ENCODE results near the gene HDAC11. TPM values are rescaled to one million over a fixed set of nuclear protein-coding genes. Genes with fewer than 3 reads are reported as not detected.
A peak's percentile ranks its signal among the peaks of the same experiment; 100 is the strongest.

Gene HDAC11
- total and polyA plus RNA-seq, 4 donors, result 12.3 to 17.3 (median 15.0) TPM

DNA sequence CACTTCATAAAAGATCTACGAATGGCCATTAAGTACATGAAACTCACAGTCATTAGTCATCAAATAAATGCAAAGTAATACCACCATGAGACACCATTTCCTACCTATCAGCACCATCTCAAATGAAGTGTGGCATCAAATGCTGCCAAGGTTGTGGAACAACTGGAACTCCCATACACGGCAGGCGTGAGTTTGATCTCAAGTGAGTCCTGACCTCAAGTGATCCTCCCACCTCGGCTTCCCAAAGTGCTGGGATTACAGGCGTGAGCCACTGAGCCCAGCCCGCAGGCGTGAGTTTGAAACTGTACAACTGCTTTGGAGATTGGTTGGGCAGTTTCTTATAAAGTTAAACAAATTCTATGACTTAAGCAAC is 28.8 kb upstream of the HDAC11 start:
- H3K4me1 ChIP-seq (ENCODE audit: control insufficient read depth in 5 of 5, insufficient read depth in 5 of 5, low read length in 5 of 5), result peaks cover 0 to 3% (median 0%) of the 10 kb centered on the region in 5 donors
- H3K9ac ChIP-seq (ENCODE audit: insufficient read depth in 1 of 2, low read length in 2 of 2), result no peak overlapping the region
- no peaks in the 10 kb centered on the region for H3K36me3 ChIP-seq (ENCODE audit: control insufficient read depth in 4 of 4, insufficient read depth in 4 of 4, low read length in 4 of 4)
- no peaks in the 10 kb centered on the region for H3K9me3 ChIP-seq (ENCODE audit: control insufficient read depth in 4 of 4, insufficient read depth in 3 of 4, low read length in 3 of 4)
- 1 to 4% methylated on average over 7 of the region's 7 CpGs for WGBS, 2 donors
- H3K27ac ChIP-seq (ENCODE audit: low read depth in 1 of 2, low read length in 1 of 2), result peak overlapping the region; percentile 21 to 66
- TF ChIP-seq, protein P1, sequence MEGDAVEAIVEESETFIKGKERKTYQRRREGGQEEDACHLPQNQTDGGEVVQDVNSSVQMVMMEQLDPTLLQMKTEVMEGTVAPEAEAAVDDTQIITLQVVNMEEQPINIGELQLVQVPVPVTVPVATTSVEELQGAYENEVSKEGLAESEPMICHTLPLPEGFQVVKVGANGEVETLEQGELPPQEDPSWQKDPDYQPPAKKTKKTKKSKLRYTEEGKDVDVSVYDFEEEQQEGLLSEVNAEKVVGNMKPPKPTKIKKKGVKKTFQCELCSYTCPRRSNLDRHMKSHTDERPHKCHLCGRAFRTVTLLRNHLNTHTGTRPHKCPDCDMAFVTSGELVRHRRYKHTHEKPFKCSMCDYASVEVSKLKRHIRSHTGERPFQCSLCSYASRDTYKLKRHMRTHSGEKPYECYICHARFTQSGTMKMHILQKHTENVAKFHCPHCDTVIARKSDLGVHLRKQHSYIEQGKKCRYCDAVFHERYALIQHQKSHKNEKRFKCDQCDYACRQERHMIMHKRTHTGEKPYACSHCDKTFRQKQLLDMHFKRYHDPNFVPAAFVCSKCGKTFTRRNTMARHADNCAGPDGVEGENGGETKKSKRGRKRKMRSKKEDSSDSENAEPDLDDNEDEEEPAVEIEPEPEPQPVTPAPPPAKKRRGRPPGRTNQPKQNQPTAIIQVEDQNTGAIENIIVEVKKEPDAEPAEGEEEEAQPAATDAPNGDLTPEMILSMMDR (IDR thresholded peaks at IDR 0.05; ENCODE audit: control extremely low read depth, extremely low read depth), result no peak
- peak; percentile 15 for ATAC-seq (ENCODE audit: insufficient read depth, low FRiP score)
- peak in 1 of 3 donors; percentile 51 for DNase-seq
- peak overlapping the region; percentile 38 for H3K4me3 ChIP-seq
- H3K27me3 ChIP-seq (ENCODE audit: control insufficient read depth in 3 of 3, insufficient read depth in 3 of 3, low read length in 2 of 3), result no peaks in the 10 kb centered on the region

- Histone ChIP-seq H3K9ac (ENCODE audit: insufficient read depth in 1 of 2, low read length in 2 of 2) (no peak overlapping the region), H3K27ac (ENCODE audit: low read depth in 1 of 2, low read length in 1 of 2) (peak overlapping the region in 1 of 2 donors; percentile 92), H3K9me3 (ENCODE audit: control insufficient read depth in 4 of 4, insufficient read depth in 3 of 4, low read length in 3 of 4) (no peaks in the 10 kb centered on the region), H3K36me3 (ENCODE audit: control insufficient read depth in 4 of 4, insufficient read depth in 4 of 4, low read length in 4 of 4) (no peaks in the 10 kb centered on the region), H3K27me3 (ENCODE audit: control insufficient read depth in 3 of 3, insufficient read depth in 3 of 3, low read length in 2 of 3) (no peaks in the 10 kb centered on the region), H3K4me1 (ENCODE audit: control insufficient read depth in 5 of 5, insufficient read depth in 5 of 5, low read length in 5 of 5) (peaks cover 0 to 3% (median 0%) of the 10 kb centered on the region in 5 donors), H3K4me3 (no peak overlapping the region)
- TF ChIP-seq, protein P1 (IDR thresholded peaks at IDR 0.05; ENCODE audit: control extremely low read depth, extremely low read depth), result peak; percentile 47
- ATAC-seq (ENCODE audit: insufficient read depth, low FRiP score) (peak; percentile 23), DNase-seq (peak in 2 of 3 donors; percentile 77 to 78)
- WGBS, 2 donors, result 21 to 27% methylated on average over 12 of the region's 12 CpGs
Observed at GRCh38 chr3:13452490-13453335, 27.4 kb upstream of the HDAC11 start.

- TF ChIP-seq, protein P1 (IDR thresholded peaks at IDR 0.05; ENCODE audit: control extremely low read depth, extremely low read depth), result no peak
- whole genome bisulfite sequencing, 2 donors, result 85 to 89% methylated on average over 6 of the region's 6 CpGs
- H3K27ac ChIP-seq (ENCODE audit: low read depth in 1 of 2, low read length in 1 of 2), result no peak overlapping the region
- H3K9me3 ChIP-seq (ENCODE audit: control insufficient read depth in 4 of 4, insufficient read depth in 3 of 4, low read length in 3 of 4), result no peaks in the 10 kb centered on the region
- H3K4me3 ChIP-seq, result no peak overlapping the region
- no peak overlapping the region for H3K9ac ChIP-seq (ENCODE audit: insufficient read depth in 1 of 2, low read length in 2 of 2)
- H3K27me3 ChIP-seq (ENCODE audit: control insufficient read depth in 3 of 3, insufficient read depth in 3 of 3, low read length in 2 of 3), result no peaks in the 10 kb centered on the region
- DNase-seq (no peak), ATAC-seq (ENCODE audit: insufficient read depth, low FRiP score) (no peak)
- H3K36me3 ChIP-seq (ENCODE audit: control insufficient read depth in 4 of 4, insufficient read depth in 4 of 4, low read length in 4 of 4), result no peaks in the 10 kb centered on the region
- H3K4me1 ChIP-seq (ENCODE audit: control insufficient read depth in 5 of 5, insufficient read depth in 5 of 5, low read length in 5 of 5), result peaks cover 0 to 3% (median 0%) of the 10 kb centered on the region in 5 donors
Observed at GRCh38 chr3:13455644-13456043, 24.5 kb upstream of the HDAC11 start.

Data from lung (tissue), 12 donors.